HG03025 (cell line): Measurements from ENCODE around the gene CTXND2.
A peak's percentile ranks its signal among the peaks of the same experiment; 100 is the strongest.
"Not testable (repeated sequence)": the region's sequence is repeated elsewhere in the genome, so short reads cannot be mapped to it uniquely, and the experiment has no call there.

ENCODE experiments used
- ATAC-seq: cut with Tn5 transposase; IDR thresholded peaks from one replicate; pipeline ENCODE4 v1.9.1; 2021; ENCODE audit warnings: mild to moderate bottlenecking, moderate library complexity; ENCODE audit not compliant: unreplicated experiment, low FRiP score

Gene CTXND2

DNA sequence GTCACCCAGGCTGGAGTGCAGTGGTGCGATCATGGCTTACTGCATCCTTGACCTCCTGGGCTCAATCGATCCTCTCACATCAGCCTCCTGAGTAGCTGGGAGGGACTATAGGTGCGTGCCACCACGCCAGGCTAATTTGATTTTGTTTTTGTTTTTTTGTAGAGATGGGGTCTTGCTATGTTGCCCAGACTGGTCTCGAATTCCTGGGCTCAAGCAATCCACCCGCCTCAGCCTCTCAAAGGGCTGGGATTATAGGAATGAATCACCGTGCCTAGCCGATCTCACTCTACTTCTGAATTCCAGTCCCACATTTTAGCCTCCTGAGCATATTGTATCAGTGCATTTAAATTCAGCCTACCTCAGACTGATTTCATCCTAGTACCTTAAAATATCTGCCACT lies 1.8 kb downstream of the CTXND2 start:
- no peak for ATAC-seq

DNA sequence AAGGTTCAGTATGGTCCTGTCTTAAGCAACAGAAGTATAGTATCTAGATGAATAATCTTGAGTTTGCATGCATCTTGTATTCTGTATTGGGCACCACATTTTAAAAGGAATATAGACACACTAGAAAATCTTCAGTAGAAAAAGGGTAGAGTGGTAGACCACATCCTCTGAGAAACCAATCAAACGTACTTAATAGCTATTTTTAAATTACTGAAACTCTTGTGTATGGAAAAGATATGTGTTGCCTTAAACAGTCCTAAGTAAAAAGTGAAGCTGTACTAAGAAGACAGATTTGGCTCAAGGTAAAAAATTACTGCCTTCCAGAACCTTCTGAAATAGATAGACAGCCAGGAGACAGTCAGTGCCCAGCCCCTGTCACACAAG lies 3.1 kb downstream of the CTXND2 start:
- no peak for ATAC-seq

- ATAC-seq, result no peak
Observed at GRCh38 chr1:150893336-150893913, 6.5 kb downstream of the CTXND2 start.

- ATAC-seq, result no peak
Observed at GRCh38 chr1:150895618-150896017, 8.7 kb downstream of the CTXND2 start.

DNA sequence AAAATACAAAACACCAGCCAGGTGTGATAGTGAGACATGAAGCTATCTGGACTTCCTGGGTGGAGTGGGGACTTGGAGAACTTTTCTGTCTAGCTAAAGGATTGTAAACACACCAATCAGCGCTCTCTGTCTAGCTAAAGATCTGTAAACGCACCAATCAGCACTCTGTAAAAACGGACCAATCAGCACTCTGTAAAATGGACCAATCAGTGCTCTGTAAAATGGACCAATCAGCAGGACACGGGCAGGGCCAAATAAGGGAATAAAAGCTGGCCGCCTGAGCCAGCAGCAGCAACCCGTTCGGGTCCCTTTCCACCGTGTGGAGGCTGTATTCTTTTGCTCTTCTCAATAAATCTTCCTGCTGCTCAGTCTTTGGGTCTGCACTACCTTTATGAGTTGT lies 12.9 kb downstream of the CTXND2 start:
- ATAC-seq, result not testable (repeated sequence)

- no peak for ATAC-seq
Observed at GRCh38 chr1:150902346-150902745, 15.4 kb downstream of the CTXND2 start.

DNA sequence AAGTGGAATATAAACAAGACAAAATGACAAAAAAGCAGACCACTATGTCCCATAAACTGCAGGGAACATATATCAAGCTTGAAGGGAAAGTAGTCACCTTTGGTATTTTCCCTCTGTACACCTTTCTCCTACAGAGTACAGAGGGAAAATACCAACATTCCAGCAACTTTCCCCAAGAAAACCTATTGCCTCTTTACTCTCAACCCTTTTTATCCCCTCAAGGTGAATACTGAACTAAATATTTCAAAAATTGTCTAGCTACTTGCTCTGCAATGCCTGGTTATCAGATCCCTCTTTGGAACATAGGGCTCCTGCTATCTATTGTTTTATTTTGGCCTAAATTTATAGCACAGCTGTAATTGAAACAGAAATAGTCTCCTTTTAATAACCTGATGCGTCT lies 15.8 kb downstream of the CTXND2 start:
- no peak for ATAC-seq

DNA sequence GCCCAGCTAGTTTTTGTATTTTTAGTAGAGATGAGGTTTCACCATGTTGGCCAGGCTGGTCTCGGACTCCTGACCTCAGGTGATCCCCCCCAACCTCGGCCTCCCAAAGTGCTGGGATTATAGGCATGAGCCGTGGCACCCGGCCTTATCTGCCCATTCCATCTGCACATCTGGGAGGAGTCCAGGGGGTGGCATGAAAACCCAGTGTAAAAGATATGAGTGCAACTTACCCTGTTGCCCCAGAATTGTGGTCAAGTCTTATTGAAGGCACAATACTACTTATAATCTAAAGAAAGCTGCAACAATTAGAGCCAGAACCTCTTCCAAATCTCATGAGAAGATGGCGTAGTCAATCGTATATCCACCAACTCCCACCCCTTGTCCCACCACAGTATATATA lies 18.4 kb downstream of the CTXND2 start:
- no peak for ATAC-seq

- no peak for ATAC-seq
Observed at GRCh38 chr1:150906329-150906728, 19.4 kb downstream of the CTXND2 start.

DNA sequence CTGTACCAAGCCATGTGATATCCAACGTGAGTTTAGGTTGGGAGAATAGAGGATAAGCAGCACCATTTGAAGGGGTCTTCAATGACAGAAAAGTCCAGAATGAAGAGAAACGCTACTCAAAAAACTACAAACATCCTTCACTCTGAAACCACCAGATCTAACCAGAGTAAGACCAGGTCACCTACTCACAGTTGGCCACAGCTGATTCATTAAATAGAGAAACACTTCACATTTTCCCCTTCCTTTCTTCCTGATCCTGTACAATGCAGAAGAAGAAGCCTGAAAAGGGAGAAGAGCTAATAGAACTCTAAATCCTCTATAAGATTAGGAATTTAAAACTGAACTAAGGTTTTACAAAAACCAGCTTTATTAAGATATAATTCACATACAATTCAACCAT lies 19.9 kb downstream of the CTXND2 start:
- no peak for ATAC-seq

DNA sequence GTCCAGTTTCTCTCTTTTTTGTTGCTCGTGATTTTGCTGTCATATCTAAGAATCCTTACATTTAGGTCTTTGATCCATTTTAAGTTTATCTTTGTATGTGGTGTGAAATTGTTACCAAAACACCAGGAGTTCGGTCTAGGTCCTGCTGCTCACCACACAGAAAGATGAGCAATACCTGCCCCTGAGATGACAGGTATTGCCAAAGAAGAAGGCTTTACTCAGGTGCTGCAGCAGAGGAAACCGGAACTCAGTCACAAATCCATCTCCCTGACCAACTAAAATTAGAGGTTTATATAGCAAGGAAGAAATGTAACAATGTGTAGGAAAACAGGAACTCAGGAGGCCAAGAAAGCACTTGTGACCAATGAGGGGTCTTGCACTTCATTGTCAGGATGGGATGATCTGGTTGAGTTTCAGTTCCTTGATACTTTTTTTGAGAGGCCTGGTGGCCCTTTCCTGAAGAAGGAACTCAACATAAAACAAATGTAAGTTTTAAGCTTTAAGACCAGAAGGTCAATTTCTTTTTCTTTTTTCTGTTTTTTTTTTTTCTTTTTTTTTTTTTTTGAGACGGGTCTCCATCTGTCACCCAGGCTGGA lies 22.7 kb downstream of the CTXND2 start:
- ATAC-seq, result no peak

DNA sequence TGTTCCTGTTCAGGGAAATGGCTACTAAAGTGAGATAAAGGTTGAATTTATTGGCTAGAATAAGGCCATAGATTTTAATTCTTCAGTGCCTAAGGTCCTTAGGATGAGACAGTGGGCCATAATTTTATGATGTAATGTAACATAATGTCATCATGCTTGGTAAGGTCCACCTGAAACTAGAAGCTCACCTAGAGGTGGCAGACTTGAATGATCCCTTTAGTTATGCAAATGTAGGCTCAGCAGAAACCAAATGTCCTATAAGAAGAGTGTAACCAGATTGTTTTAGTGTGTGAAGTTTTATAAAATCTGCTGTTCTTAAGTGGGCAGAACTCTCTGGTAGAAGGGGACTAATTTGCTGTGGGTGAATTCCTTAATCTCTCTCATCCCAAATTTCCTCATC lies 25.7 kb downstream of the CTXND2 start:
- no peak for ATAC-seq

- no peak for ATAC-seq
Observed at GRCh38 chr1:150917387-150917786, 30.5 kb downstream of the CTXND2 start.

GRCh38 chr1:150922519-150922975 lies 35.6 kb downstream of the CTXND2 start:
- ATAC-seq, result peak; percentile 43

DNA sequence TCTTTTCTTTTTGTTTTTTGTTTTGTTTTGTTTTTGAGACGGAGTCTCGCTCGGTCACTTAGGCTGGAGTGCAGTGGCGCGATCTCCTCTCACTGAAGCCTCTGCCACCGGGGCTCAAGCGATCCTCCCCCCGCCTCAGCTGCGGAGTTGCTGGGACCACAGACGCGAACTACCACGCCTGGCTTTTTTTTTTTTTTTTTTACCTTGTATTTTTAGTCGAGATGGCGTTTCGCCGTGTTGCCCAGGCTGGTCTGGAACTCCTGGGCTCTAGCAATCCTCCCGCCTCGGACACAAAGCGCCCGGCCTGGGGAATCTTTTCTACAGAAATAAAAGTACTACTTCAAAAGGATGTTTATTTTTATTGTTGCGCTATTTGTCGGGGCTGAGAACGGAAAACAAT lies 38.1 kb downstream of the CTXND2 start:
- ATAC-seq, result no peak

- ATAC-seq, result peak; percentile 65
Observed at GRCh38 chr1:150926097-150926741, 39.3 kb downstream of the CTXND2 start, which contains the start of gene SETDB1. TSS of gene SETDB1 (plus strand) at chr1:150926363. CDS start at chr1:150927715, 1,352 bp downstream.

- ATAC-seq, result no peak
Observed at GRCh38 chr1:150927624-150928023, 40.7 kb downstream of the CTXND2 start.

- ATAC-seq, result no peak
Observed at GRCh38 chr1:150928286-150928685, 41.4 kb downstream of the CTXND2 start.

DNA sequence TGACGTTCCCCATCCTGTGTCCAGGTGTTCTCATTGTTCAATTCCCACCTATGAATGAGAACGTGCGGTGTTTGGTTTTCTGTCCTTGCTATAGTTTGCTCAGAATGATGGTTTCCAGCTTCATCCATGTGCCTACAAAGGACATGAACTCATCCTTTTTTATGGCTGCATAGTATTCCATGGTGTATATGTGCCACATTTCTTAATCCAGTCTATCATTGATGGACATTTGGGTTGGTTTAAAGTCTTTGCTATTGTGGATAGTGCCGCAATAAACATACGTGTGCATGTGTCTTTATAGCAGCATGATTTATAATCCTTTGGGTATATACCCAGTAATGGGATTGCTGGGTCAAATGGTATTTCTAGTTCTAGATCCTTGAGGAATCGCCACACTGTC lies 41.8 kb downstream of the CTXND2 start:
- ATAC-seq, result not testable (repeated sequence)

DNA sequence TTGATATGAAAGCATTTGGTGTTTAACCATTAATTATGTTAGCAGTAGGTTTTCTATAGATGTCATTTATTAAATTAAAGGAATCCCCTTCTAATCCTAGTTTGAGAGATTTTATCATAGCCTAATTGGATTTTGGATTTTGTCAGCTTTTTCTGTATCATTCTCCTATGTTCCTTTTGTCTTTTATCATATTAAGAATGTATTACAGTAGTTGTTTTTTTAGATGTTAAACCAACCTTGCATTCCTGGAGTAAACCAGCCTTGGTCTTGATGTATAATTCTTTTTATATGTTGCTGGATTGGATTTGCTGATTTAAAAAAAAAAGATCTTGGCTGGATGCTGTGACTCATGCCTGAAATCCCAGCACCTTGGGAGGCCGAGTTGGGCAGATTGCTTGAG lies 44.8 kb downstream of the CTXND2 start:
- no peak for ATAC-seq

GRCh38 chr1:150944856-150945255 lies 57.9 kb downstream of the CTXND2 start:
- ATAC-seq, result no peak

- no peak for ATAC-seq
Observed at GRCh38 chr1:150954708-150955107, 67.8 kb downstream of the CTXND2 start.
